HL-60 (cell line): ENCODE results near the gene VPS26A.

ENCODE experiments used
- POLR2AphosphoS5 ChIP-seq: IDR thresholded peaks from 2 replicates; pipeline ENCODE4 v1.6.1; 2012; ENCODE audit warnings: low read depth
- TF ChIP-seq, protein P1 (sequence below): IDR thresholded peaks from one replicate; pipeline ENCODE4 v1.5.1; 2011; ENCODE audit warnings: low read length, control low read depth, inconsistent platforms; ENCODE audit not compliant: insufficient read depth
- TF ChIP-seq, protein P2 (sequence below): IDR thresholded peaks from 2 replicates; pipeline ENCODE4 v1.6.1; 2012; ENCODE audit warnings: low read depth; ENCODE audit not compliant: insufficient replicate concordance

DNA sequence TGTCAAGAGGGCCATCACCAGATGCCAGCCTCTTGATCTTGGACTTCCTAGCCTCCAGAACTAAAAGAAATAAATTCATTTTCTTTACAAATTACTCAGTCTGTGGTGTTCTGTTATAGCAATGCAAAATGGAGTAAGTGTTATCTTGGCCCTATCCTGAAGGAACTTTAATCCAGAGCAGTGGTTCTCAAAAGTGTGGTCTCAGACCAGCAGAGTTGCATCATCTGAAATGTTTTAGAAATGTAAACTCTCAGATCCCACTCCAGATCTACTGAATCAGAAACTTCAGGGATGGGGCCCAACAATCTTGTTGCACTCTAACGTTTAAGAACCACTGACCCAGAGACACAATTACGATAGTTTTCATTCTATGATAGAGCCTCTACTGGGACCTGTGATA, 52.8 kb downstream of the VPS26A start:
- TF ChIP-seq, protein P1, sequence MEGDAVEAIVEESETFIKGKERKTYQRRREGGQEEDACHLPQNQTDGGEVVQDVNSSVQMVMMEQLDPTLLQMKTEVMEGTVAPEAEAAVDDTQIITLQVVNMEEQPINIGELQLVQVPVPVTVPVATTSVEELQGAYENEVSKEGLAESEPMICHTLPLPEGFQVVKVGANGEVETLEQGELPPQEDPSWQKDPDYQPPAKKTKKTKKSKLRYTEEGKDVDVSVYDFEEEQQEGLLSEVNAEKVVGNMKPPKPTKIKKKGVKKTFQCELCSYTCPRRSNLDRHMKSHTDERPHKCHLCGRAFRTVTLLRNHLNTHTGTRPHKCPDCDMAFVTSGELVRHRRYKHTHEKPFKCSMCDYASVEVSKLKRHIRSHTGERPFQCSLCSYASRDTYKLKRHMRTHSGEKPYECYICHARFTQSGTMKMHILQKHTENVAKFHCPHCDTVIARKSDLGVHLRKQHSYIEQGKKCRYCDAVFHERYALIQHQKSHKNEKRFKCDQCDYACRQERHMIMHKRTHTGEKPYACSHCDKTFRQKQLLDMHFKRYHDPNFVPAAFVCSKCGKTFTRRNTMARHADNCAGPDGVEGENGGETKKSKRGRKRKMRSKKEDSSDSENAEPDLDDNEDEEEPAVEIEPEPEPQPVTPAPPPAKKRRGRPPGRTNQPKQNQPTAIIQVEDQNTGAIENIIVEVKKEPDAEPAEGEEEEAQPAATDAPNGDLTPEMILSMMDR, result no peak
- TF ChIP-seq POLR2AphosphoS5, result no peak
- TF ChIP-seq, protein P2, sequence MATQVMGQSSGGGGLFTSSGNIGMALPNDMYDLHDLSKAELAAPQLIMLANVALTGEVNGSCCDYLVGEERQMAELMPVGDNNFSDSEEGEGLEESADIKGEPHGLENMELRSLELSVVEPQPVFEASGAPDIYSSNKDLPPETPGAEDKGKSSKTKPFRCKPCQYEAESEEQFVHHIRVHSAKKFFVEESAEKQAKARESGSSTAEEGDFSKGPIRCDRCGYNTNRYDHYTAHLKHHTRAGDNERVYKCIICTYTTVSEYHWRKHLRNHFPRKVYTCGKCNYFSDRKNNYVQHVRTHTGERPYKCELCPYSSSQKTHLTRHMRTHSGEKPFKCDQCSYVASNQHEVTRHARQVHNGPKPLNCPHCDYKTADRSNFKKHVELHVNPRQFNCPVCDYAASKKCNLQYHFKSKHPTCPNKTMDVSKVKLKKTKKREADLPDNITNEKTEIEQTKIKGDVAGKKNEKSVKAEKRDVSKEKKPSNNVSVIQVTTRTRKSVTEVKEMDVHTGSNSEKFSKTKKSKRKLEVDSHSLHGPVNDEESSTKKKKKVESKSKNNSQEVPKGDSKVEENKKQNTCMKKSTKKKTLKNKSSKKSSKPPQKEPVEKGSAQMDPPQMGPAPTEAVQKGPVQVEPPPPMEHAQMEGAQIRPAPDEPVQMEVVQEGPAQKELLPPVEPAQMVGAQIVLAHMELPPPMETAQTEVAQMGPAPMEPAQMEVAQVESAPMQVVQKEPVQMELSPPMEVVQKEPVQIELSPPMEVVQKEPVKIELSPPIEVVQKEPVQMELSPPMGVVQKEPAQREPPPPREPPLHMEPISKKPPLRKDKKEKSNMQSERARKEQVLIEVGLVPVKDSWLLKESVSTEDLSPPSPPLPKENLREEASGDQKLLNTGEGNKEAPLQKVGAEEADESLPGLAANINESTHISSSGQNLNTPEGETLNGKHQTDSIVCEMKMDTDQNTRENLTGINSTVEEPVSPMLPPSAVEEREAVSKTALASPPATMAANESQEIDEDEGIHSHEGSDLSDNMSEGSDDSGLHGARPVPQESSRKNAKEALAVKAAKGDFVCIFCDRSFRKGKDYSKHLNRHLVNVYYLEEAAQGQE, result no peak
